Esophagus muscularis mucosa (tissue), 4 donors: Measurements from ENCODE around the gene PRIMA1. TPM values are rescaled to one million over a fixed set of nuclear protein-coding genes. Genes with fewer than 3 reads are reported as not detected.

ENCODE experiments used
- DNase-seq: peaks from one replicate; pipeline ENCODE4 v3.0.0-alpha.2; 2017; ENCODE audit errors: extremely low spot score
- H3K27ac ChIP-seq, 4 donors: fragments of 200-600 bp; sonication (generic); replicated peaks in 1 of 4; 1 replicate in 3 of 4; 2 replicates in 1 of 4; pipeline ENCODE4 v1.5.1; 2016 to 2019; ENCODE audit warnings: mild to moderate bottlenecking in 1 of 4
- H3K27me3 ChIP-seq, 4 donors: fragments of 200-600 bp; sonication (generic); one replicate each; pipeline versions ENCODE4 v1.5.1 to v1.6.0; 2016 to 2019
- H3K36me3 ChIP-seq, 4 donors: fragments of 200-600 bp; sonication (generic); one replicate each; pipeline ENCODE4 v1.5.1; 2016 to 2019
- H3K4me1 ChIP-seq, 4 donors: fragments of 200-600 bp; sonication (generic); one replicate each; pipeline ENCODE4 v1.5.1; 2016 to 2019
- H3K4me3 ChIP-seq, 4 donors: fragments of 200-600 bp; sonication (generic); 1 replicate in 2 of 4; 2 replicates in 2 of 4; pipeline ENCODE4 v1.5.1; 2016 to 2019; ENCODE audit warnings: mild to moderate bottlenecking in 4 of 4, moderate library complexity in 1 of 4
- H3K9me3 ChIP-seq, 4 donors: fragments of 200-600 bp; sonication (generic); 1 replicate in 3 of 4; 2 replicates in 1 of 4; pipeline ENCODE4 v1.5.1; 2016 to 2019
- EP300 ChIP-seq: sonication (generic); formaldehyde crosslinking; IDR thresholded peaks from one replicate; pipeline ENCODE4 v1.6.1; 2017; ENCODE audit warnings: antibody characterized with exemption
- POLR2A ChIP-seq: fragments of 450-650 bp; IDR thresholded peaks from one replicate; pipeline ENCODE4 v1.6.1; 2017; ENCODE audit warnings: antibody characterized with exemption, moderate library complexity, mild to moderate bottlenecking, low read depth
- POLR2AphosphoS5 ChIP-seq, 2 donors: sonication (generic); formaldehyde crosslinking; IDR thresholded peaks; one replicate each; pipeline ENCODE4 v1.6.1; 2017; ENCODE audit warnings: antibody characterized with exemption in 2 of 2
- WGBS: methylation state at CpG from one replicate; pipeline ENCODE4 v1.1.5; 2018; 5-methylcytosine and 5-hydroxymethylcytosine counted together
- intact Hi-C: fragments of 100-400 bp; cut with DNase I; formaldehyde crosslinking; loops from one replicate; pipeline ENCODE4 v1.15.1; 2023
- total RNA-seq, 4 donors: library from RNA; depleted of rRNA; stranded (reverse); fragments of >200 nt; gene quantifications; one replicate each; pipeline versions ENCODE4 v1.1.0 to v1.2.1, GENCODE V29; 2016
- TF ChIP-seq, protein P1 (sequence below), 3 experiments: fragments of 200-600 bp in 2 of 3; fragments of 450-650 bp in 1 of 3; sonication (generic) in 2 of 3; IDR thresholded peaks; one replicate each; pipeline ENCODE4 v1.5.1; 2017 to 2019; ENCODE audit warnings: antibody characterized with exemption in 3 of 3, mild to moderate bottlenecking in 2 of 3, moderate library complexity in 1 of 3

The PRIMA1 gene, protein sequence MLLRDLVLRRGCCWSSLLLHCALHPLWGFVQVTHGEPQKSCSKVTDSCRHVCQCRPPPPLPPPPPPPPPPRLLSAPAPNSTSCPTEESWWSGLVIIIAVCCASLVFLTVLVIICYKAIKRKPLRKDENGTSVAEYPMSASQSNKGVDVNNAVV
- 10 to 100 TPM; 18.7 to 30.9 (median 21.8) TPM for total RNA-seq

DNA sequence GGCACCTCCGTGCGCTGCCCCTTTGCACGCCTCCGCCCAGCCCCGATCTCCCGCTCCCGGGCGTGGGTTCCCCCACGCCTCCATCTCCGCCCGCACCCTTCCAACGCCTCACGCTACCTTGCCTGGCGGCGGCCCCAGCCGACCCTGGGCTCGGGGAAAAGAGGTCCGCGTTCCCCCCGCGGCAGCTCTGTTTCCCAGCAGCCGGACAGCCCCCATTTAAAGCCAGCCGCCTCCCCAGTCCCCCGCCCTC, at the start of gene PRIMA1:
Gene PRIMA1 (minus strand): TSS at position 193 of the 250 bp plus-strand sequence. CDS start 767 bp downstream, outside the sequence.
- Histone ChIP-seq H3K4me3 (peak within 1 kb of the TSS; percentile 68 to 84 (median 78)), H3K4me1 (peaks cover 11 to 81% (median 69%) of the 10 kb centered on the region in 4 donors), H3K36me3 (no peaks in the 10 kb centered on the region), H3K27me3 (peaks cover 0 to 13% (median 0%) of the 10 kb centered on the region in 4 donors), H3K9me3 (no peaks in the 10 kb centered on the region), H3K27ac (peak within 1 kb of the TSS; percentile 91 to 94 (median 94))
- intact Hi-C loops = loop anchor here (5.0 kb wide), 2 partner anchors 46 to 104 kb away; no protein-coding TSS in a partner anchor
- TF ChIP-seq, protein P1, sequence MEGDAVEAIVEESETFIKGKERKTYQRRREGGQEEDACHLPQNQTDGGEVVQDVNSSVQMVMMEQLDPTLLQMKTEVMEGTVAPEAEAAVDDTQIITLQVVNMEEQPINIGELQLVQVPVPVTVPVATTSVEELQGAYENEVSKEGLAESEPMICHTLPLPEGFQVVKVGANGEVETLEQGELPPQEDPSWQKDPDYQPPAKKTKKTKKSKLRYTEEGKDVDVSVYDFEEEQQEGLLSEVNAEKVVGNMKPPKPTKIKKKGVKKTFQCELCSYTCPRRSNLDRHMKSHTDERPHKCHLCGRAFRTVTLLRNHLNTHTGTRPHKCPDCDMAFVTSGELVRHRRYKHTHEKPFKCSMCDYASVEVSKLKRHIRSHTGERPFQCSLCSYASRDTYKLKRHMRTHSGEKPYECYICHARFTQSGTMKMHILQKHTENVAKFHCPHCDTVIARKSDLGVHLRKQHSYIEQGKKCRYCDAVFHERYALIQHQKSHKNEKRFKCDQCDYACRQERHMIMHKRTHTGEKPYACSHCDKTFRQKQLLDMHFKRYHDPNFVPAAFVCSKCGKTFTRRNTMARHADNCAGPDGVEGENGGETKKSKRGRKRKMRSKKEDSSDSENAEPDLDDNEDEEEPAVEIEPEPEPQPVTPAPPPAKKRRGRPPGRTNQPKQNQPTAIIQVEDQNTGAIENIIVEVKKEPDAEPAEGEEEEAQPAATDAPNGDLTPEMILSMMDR (IDR thresholded peaks at IDR 0.05) = no peak
- TF ChIP-seq POLR2AphosphoS5 (IDR thresholded peaks at IDR 0.05) (no peak), EP300 (no peak), POLR2A (no peak)
- DNase-seq = no peak
- 3% methylated on average over 14 of the region's 24 CpGs for WGBS

DNA sequence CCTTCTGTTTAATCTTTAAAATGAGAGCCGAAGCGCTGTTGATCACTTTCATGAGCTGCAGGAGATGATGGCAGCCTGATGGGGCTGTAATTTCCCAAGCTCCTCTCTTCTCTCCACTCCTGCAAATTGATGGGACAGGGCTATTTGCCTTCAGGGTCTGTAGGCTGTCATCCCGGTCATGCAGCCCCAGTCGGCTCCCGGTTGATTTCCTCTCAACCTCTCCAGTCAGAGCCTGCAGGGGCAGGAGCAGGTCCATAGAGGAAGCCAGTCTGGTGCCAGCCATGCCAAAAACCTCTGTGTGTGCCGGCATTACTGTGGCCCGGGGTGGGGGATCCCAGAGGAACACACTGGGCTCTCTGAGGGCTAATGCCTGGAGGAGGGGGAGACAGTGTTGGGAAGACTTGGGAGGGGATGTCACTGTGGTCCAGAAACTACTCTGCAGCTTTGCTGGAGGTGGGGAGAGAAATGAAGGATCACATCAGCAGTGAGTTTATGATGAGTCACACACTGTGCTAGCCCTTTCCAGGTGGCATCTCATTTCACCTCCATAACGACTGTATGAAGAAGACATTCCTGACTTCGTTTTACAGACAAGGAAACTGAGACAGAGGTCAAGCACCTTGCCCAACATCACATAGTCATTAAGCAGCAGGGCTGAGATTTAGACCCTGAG, 46.5 kb upstream of the PRIMA1 start:
- intact Hi-C loops = no loop called here
- Histone ChIP-seq H3K27me3 (no peaks in the 10 kb centered on the region), H3K9me3 (no peaks in the 10 kb centered on the region), H3K4me1 (peaks cover 0 to 13% (median 6%) of the 10 kb centered on the region in 4 donors), H3K4me3 (no peak overlapping the region), H3K27ac (no peak overlapping the region), H3K36me3 (no peaks in the 10 kb centered on the region)
- DNase-seq = no peak
- TF ChIP-seq, protein P1 (IDR thresholded peaks at IDR 0.05) = no peak
- TF ChIP-seq POLR2AphosphoS5 (IDR thresholded peaks at IDR 0.05) (no peak), EP300 (no peak), POLR2A (no peak)
- WGBS = 83% methylated on average over 8 of the region's 9 CpGs

DNA sequence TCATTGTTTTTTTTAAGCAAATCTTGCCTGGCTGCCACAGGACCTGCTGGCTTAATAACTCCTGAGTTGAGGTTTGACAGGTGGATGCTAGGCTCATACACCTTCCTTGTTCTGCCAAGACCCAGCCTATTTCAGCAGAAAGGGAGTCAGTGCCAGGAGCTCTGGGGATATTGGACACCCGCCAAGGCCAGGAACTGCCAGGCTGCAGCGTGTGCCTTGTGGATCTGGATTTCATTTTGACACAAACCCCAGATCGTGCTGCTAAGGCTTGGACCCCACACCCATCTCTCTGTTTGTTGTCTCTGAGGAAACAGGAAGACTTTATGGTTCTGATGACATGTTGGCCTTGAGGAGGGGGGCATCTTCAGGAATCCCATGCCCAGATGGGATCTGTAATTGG, 44.4 kb upstream of the PRIMA1 start:
- DNase-seq = no peak
- intact Hi-C loops = no loop called here
- Histone ChIP-seq H3K9me3 (no peaks in the 10 kb centered on the region), H3K27ac (no peak overlapping the region), H3K27me3 (no peaks in the 10 kb centered on the region), H3K4me1 (peaks cover 0 to 13% (median 6%) of the 10 kb centered on the region in 4 donors), H3K4me3 (no peak overlapping the region), H3K36me3 (no peaks in the 10 kb centered on the region)
- WGBS = 23% methylated on average over 3 of the region's 3 CpGs
- TF ChIP-seq POLR2A (no peak), POLR2AphosphoS5 (IDR thresholded peaks at IDR 0.05) (no peak), EP300 (no peak)
- TF ChIP-seq, protein P1 (IDR thresholded peaks at IDR 0.05) = no peak

DNA sequence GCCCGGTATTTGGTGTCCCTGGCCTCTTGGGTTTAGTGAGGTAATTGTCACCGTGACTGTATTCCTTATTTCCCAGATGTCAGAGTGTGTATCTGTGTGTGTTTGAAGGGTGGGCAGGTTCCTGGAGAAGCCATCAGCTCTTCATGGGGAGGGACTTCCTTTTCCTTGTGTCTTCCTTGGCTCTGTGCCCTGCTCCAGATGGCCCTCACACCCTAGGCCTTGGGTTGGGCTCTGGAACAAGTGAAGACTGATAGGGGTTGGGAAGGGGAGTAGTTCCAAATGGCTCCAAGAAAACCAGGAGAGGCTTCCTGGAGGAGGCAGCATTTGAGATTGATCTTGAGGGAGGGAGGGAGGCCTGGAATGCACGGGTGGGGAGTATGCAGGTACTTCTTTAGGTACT, 43.8 kb upstream of the PRIMA1 start:
- no peak overlapping the region for H3K27ac ChIP-seq
- H3K9me3 ChIP-seq = no peaks in the 10 kb centered on the region
- TF ChIP-seq, protein P1 (IDR thresholded peaks at IDR 0.05) = no peak
- TF ChIP-seq EP300 (no peak), POLR2A (no peak), POLR2AphosphoS5 (IDR thresholded peaks at IDR 0.05) (no peak)
- H3K4me3 ChIP-seq = no peak overlapping the region
- WGBS = 76% methylated on average over 3 of the region's 3 CpGs
- DNase-seq = no peak
- intact Hi-C loops = no loop called here
- no peaks in the 10 kb centered on the region for H3K36me3 ChIP-seq
- H3K4me1 ChIP-seq = peaks cover 0 to 13% (median 6%) of the 10 kb centered on the region in 4 donors
- H3K27me3 ChIP-seq = no peaks in the 10 kb centered on the region
